ENCODE data around the gene CEP112.

DNA sequence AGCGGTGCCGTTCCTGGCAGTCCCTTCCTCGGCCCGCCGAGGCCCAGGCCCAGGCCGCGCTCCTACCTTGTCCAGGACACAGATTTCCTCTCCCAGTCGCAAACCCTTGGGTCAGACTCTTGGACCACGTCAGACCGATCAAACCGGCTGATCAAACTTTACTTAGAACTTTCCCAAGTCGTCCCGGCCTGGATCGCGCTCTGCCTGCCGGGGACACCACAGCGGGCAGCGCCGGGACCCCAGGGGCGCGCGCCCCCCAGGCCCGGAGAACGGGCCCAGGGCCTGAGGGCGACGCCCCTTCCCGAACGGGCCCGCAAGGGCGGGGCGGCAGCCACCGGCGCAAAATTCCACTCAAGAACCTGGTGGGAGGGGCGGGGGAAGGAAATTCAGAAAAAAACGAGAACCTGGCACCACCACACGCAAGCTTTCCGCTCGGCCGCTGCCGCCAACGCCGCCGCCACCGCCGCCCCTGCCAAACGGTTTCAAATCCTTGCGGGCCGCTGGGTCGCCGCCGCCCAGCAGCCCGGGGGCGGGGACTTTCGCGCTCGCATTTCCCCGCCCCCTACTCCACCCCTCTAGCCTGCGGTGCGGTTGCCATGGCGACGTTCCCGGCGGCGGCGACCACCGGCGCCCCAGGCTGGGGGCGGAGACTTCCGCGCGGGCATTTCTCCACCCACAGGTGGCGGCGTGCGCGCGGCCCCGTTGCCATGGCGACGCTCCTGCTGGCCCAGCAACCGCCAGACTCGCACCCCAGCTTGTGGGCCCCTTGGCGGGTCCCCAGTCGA, at the start of gene CEP112:
- TF ChIP-seq TAF1 (IDR thresholded peaks at IDR 0.05; ENCODE audit: low read depth, low read length) (no peak), POLR2A (IDR thresholded peaks at IDR 0.05; ENCODE audit: low read depth, low read length) (no peak), POLR2AphosphoS5 (IDR thresholded peaks at IDR 0.05; ENCODE audit: low read depth, low read length) (no peak)

All from GM12891 (cell line).